ENCODE data around the gene UBAP1L.
"Not testable (repeated sequence)": the region's sequence is repeated elsewhere in the genome, so short reads cannot be mapped to it uniquely, and the experiment has no call there.

Gene UBAP1L

GRCh38 chr15:65095747-65096104, 19.3 kb downstream of the UBAP1L start:
- no peaks in the 10 kb centered on the region for H3K27me3 ChIP-seq (ENCODE audit: insufficient read depth, low read length, poor library complexity)
- H3K4me3 ChIP-seq (ENCODE audit: low read depth in 1 of 2, low read length in 2 of 2), result no peak overlapping the region
- H3K27ac ChIP-seq (ENCODE audit: low read length), result no peak overlapping the region
- H4K20me1 ChIP-seq (ENCODE audit: insufficient read depth, low read length), result no peaks in the 10 kb centered on the region
- no peak overlapping the region for H3K9ac ChIP-seq (ENCODE audit: low read depth, low read length)
- ATAC-seq (ENCODE audit: insufficient read depth, low read depth), result no peak
- no peak for TF ChIP-seq CTCF (IDR thresholded peaks at IDR 0.05; ENCODE audit: borderline replicate concordance, extremely low read depth, low read length, poor library complexity, severe bottlenecking)
- no peak for TF ChIP-seq EZH2 (IDR thresholded peaks at IDR 0.05; ENCODE audit: borderline replicate concordance, low read depth, low read length, severe bottlenecking)
- H3K4me1 ChIP-seq (ENCODE audit: insufficient read depth, low read length), result no peaks in the 10 kb centered on the region
- no peak overlapping the region for H3K4me2 ChIP-seq (ENCODE audit: insufficient read depth, low read length)
- no peak for DNase-seq
- no peaks in the 10 kb centered on the region for H3K9me3 ChIP-seq (ENCODE audit: insufficient read depth, low read length, severe bottlenecking)
- peaks cover 16% of the 10 kb centered on the region for H3K36me3 ChIP-seq (ENCODE audit: insufficient read depth, low read length)
- H2AFZ ChIP-seq (ENCODE audit: low read depth, low read length), result no peak overlapping the region
- H3K79me2 ChIP-seq (ENCODE audit: insufficient read depth, low read length), result no peaks in the 10 kb centered on the region

- H3K9me3 ChIP-seq (ENCODE audit: insufficient read depth, low read length, severe bottlenecking), result no peaks in the 10 kb centered on the region
- H3K4me1 ChIP-seq (ENCODE audit: insufficient read depth, low read length), result no peaks in the 10 kb centered on the region
- no peak overlapping the region for H3K4me2 ChIP-seq (ENCODE audit: insufficient read depth, low read length)
- no peak overlapping the region for H3K9ac ChIP-seq (ENCODE audit: low read depth, low read length)
- no peak for ATAC-seq (ENCODE audit: insufficient read depth, low read depth)
- no peak for DNase-seq
- no peak for TF ChIP-seq EZH2 (IDR thresholded peaks at IDR 0.05; ENCODE audit: borderline replicate concordance, low read depth, low read length, severe bottlenecking)
- no peak for TF ChIP-seq CTCF (IDR thresholded peaks at IDR 0.05; ENCODE audit: borderline replicate concordance, extremely low read depth, low read length, poor library complexity, severe bottlenecking)
- no peak overlapping the region for H3K4me3 ChIP-seq (ENCODE audit: low read depth in 1 of 2, low read length in 2 of 2)
- no peaks in the 10 kb centered on the region for H3K27me3 ChIP-seq (ENCODE audit: insufficient read depth, low read length, poor library complexity)
- no peaks in the 10 kb centered on the region for H3K79me2 ChIP-seq (ENCODE audit: insufficient read depth, low read length)
- H3K27ac ChIP-seq (ENCODE audit: low read length), result no peak overlapping the region
- no peaks in the 10 kb centered on the region for H4K20me1 ChIP-seq (ENCODE audit: insufficient read depth, low read length)
- peaks cover 11% of the 10 kb centered on the region for H3K36me3 ChIP-seq (ENCODE audit: insufficient read depth, low read length)
- H2AFZ ChIP-seq (ENCODE audit: low read depth, low read length), result no peak overlapping the region
Measured at GRCh38 chr15:65095011-65095746, 19.8 kb downstream of the UBAP1L start.

GRCh38 chr15:65094294-65094995, 20.6 kb downstream of the UBAP1L start:
- H3K79me2 ChIP-seq (ENCODE audit: insufficient read depth, low read length), result no peaks in the 10 kb centered on the region
- H3K9ac ChIP-seq (ENCODE audit: low read depth, low read length), result no peak overlapping the region
- DNase-seq (no peak), ATAC-seq (ENCODE audit: insufficient read depth, low read depth) (no peak)
- no peaks in the 10 kb centered on the region for H3K9me3 ChIP-seq (ENCODE audit: insufficient read depth, low read length, severe bottlenecking)
- H3K36me3 ChIP-seq (ENCODE audit: insufficient read depth, low read length), result peaks cover 10% of the 10 kb centered on the region
- no peaks in the 10 kb centered on the region for H3K4me1 ChIP-seq (ENCODE audit: insufficient read depth, low read length)
- no peak overlapping the region for H2AFZ ChIP-seq (ENCODE audit: low read depth, low read length)
- no peak overlapping the region for H3K27ac ChIP-seq (ENCODE audit: low read length)
- TF ChIP-seq CTCF (IDR thresholded peaks at IDR 0.05; ENCODE audit: borderline replicate concordance, extremely low read depth, low read length, poor library complexity, severe bottlenecking) (no peak), EZH2 (IDR thresholded peaks at IDR 0.05; ENCODE audit: borderline replicate concordance, low read depth, low read length, severe bottlenecking) (no peak)
- H3K27me3 ChIP-seq (ENCODE audit: insufficient read depth, low read length, poor library complexity), result no peaks in the 10 kb centered on the region
- H3K4me3 ChIP-seq (ENCODE audit: low read depth in 1 of 2, low read length in 2 of 2), result no peak overlapping the region
- H4K20me1 ChIP-seq (ENCODE audit: insufficient read depth, low read length), result no peaks in the 10 kb centered on the region
- no peak overlapping the region for H3K4me2 ChIP-seq (ENCODE audit: insufficient read depth, low read length)

GRCh38 chr15:65093793-65094170, 21.2 kb downstream of the UBAP1L start:
- not testable (repeated sequence) for H4K20me1 ChIP-seq (ENCODE audit: insufficient read depth, low read length); H3K4me3 ChIP-seq (ENCODE audit: low read depth in 1 of 2, low read length in 2 of 2); H3K9me3 ChIP-seq (ENCODE audit: insufficient read depth, low read length, severe bottlenecking); H3K27me3 ChIP-seq (ENCODE audit: insufficient read depth, low read length, poor library complexity); H3K4me2 ChIP-seq (ENCODE audit: insufficient read depth, low read length); ATAC-seq (ENCODE audit: insufficient read depth, low read depth); H2AFZ ChIP-seq (ENCODE audit: low read depth, low read length); H3K79me2 ChIP-seq (ENCODE audit: insufficient read depth, low read length); DNase-seq; H3K9ac ChIP-seq (ENCODE audit: low read depth, low read length); H3K36me3 ChIP-seq (ENCODE audit: insufficient read depth, low read length); H3K27ac ChIP-seq (ENCODE audit: low read length); H3K4me1 ChIP-seq (ENCODE audit: insufficient read depth, low read length)
